Common myeloid progenitor, CD34-positive (primary cell): ENCODE results near the gene EXOC2.

Source experiments
- CTCF ChIA-PET: fragments of 350-600 bp; sonication (Branson Sonifier 250); formaldehyde crosslinking; loops from one replicate; lab custom pipeline; 2021; ENCODE audit warnings: antibody characterized with exemption; lab: Charles Lee
- POLR2A ChIA-PET: fragments of 350-600 bp; sonication (Branson Sonifier 250); formaldehyde crosslinking; loops from one replicate; lab custom pipeline; 2021; ENCODE audit warnings: antibody characterized with exemption; lab: Charles Lee
- DNase-seq, 3 donors: peaks; one replicate each; pipeline versions ENCODE4 v3.0.0 to v3.0.0-alpha.2; 2013
- H3K27ac ChIP-seq, 2 experiments: 1 replicate in 1 of 2; 2 replicates in 1 of 2; pipeline ENCODE4 v1.7.0; 2013; ENCODE audit warnings: inconsistent platforms in 2 of 2, low read length in 2 of 2, mild to moderate bottlenecking in 2 of 2, low read depth in 1 of 2, moderate library complexity in 1 of 2; ENCODE audit not compliant: severe bottlenecking in 2 of 2, insufficient read depth in 1 of 2, poor library complexity in 1 of 2
- H3K27me3 ChIP-seq, 5 experiments: replicated peaks in 2 of 5; 1 replicate in 3 of 5; 2 replicates in 2 of 5; pipeline versions ENCODE4 v1.6.1 to v1.7.0; 2013; ENCODE audit warnings: low read length in 4 of 5, mild to moderate bottlenecking in 2 of 5, moderate library complexity in 2 of 5, inconsistent platforms in 1 of 5; ENCODE audit not compliant: insufficient read depth in 5 of 5, control insufficient read depth in 4 of 5
- H3K36me3 ChIP-seq, 4 experiments: 1 replicate in 2 of 4; 2 replicates in 2 of 4; pipeline versions ENCODE4 v1.6.1 to v1.7.0; 2013; ENCODE audit warnings: low read length in 3 of 4, control low read depth in 1 of 4, mild to moderate bottlenecking in 1 of 4; ENCODE audit not compliant: control insufficient read depth in 4 of 4, insufficient read depth in 4 of 4
- H3K4me1 ChIP-seq, 4 experiments: 1 replicate in 3 of 4; 2 replicates in 1 of 4; pipeline versions ENCODE4 v1.6.1 to v1.7.1; 2013; ENCODE audit warnings: low read length in 3 of 4, mild to moderate bottlenecking in 3 of 4, control low read depth in 1 of 4, inconsistent platforms in 1 of 4, moderate library complexity in 1 of 4; ENCODE audit not compliant: control insufficient read depth in 4 of 4, insufficient read depth in 4 of 4; ENCODE audit errors: control extremely low read depth in 1 of 4
- H3K4me3 ChIP-seq, 7 experiments: 1 replicate in 4 of 7; 2 replicates in 3 of 7; pipeline versions ENCODE4 v1.5.1 to v1.7.0; 2013; ENCODE audit warnings: mild to moderate bottlenecking in 7 of 7, low read length in 6 of 7, moderate library complexity in 6 of 7, inconsistent platforms in 2 of 7, low read depth in 2 of 7, control low read depth in 1 of 7; ENCODE audit not compliant: insufficient read depth in 4 of 7, control insufficient read depth in 1 of 7; ENCODE audit errors: extremely low read depth in 1 of 7
- H3K9me3 ChIP-seq, 5 experiments: 1 replicate in 4 of 5; 2 replicates in 1 of 5; pipeline versions ENCODE4 v1.6.1 to v1.7.1; 2013; ENCODE audit warnings: low read length in 4 of 5, mild to moderate bottlenecking in 2 of 5, inconsistent platforms in 1 of 5, low read depth in 1 of 5, moderate library complexity in 1 of 5; ENCODE audit not compliant: control insufficient read depth in 4 of 5, insufficient read depth in 2 of 5; ENCODE audit errors: control extremely low read depth in 1 of 5
- WGBS: methylation state at CpG from one replicate; pipeline ENCODE4 v1.1.5; 2013; ENCODE audit not compliant: insufficient coverage; 5-methylcytosine and 5-hydroxymethylcytosine counted together

Gene EXOC2

DNA sequence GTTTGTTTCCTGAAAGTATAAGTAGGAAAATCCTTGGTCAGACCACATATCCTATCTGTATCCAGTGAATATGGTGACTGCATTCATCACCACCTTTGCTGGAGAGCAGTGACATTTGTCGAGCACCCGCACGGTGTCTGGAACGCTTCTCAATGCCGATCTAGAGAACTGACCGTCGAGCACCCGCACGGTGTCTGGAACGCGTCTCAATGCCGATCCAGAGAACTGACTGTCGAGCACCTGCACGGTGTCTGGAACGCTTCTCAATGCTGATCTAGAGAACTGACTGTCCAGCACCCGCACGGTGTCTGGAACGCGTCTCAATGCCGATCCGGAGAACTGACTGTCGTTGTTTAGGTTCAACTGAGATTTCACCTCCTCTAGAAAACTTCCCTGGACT, 103.8 kb downstream of the EXOC2 start:
- ChIA-PET CTCF (no interaction called here), POLR2A (no interaction called here)
- no peaks in the 10 kb centered on the region for H3K4me1 ChIP-seq
- H3K27ac ChIP-seq = no peak overlapping the region
- no peak overlapping the region for H3K4me3 ChIP-seq
- no peak for DNase-seq
- H3K27me3 ChIP-seq = no peaks in the 10 kb centered on the region
- 99% methylated on average over 22 of the region's 22 CpGs for WGBS
- peaks cover 3 to 25% (median 17%) of the 10 kb centered on the region in 4 experiments for H3K36me3 ChIP-seq
- no peaks in the 10 kb centered on the region for H3K9me3 ChIP-seq

DNA sequence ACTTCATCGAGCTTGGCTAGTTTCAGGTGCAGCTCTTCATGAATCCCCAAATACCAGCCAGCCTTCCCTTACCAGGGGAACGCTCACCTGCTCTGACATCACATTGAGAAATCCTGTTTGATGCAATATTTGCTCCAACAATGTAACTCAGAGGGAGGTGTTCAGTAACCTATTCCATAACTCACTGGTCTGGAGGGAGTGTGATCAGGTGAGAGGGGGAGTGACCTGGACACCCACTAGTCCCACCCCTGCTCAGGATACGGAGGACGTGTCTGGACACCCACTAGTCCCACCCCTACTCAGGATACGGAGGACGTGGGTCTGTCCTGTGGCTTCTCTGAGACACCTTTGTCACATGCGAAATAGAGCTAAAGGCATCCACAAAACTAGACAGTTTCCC, 106.4 kb downstream of the EXOC2 start:
- Histone ChIP-seq H3K27ac (no peak overlapping the region), H3K27me3 (no peaks in the 10 kb centered on the region), H3K9me3 (no peaks in the 10 kb centered on the region), H3K36me3 (peaks cover 0 to 16% (median 8%) of the 10 kb centered on the region in 4 experiments), H3K4me1 (no peaks in the 10 kb centered on the region), H3K4me3 (no peak overlapping the region)
- POLR2A ChIA-PET = no interaction called here
- no peak for DNase-seq
- CTCF ChIA-PET = no interaction called here
- 96% methylated on average over 5 of the region's 7 CpGs for WGBS

DNA sequence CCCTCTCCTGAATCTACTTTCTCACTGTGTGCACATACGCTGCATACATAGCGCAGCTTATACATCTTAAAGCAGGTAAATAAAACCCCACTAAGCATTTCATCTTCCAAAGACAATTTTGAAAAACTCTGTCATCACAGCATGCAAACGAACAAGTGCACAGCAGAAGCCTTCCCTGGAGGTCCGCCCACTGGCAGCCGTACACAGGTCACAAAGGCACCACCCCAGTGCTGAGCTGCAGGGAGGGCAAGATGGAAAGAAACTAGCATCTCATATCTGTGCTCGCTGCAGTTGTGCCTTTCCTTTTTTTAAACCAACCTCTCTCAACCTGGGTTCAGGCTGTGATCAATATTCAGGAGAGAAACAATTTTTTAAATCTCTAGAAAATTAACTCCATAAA, 109.3 kb downstream of the EXOC2 start:
- ChIA-PET CTCF (interaction anchor here (0.8 to 2.4 kb wide), 2 partner anchors 10 to 853 kb away, joined by 3 to 11 read pairs; no protein-coding TSS in a partner anchor), POLR2A (no interaction called here)
- WGBS = 96% methylated on average over 4 of the region's 6 CpGs
- Histone ChIP-seq H3K27me3 (no peaks in the 10 kb centered on the region), H3K4me3 (no peak overlapping the region), H3K36me3 (peaks cover 0 to 4% (median under 1%) of the 10 kb centered on the region in 4 experiments), H3K4me1 (no peaks in the 10 kb centered on the region), H3K27ac (no peak overlapping the region), H3K9me3 (no peaks in the 10 kb centered on the region)
- no peak for DNase-seq

DNA sequence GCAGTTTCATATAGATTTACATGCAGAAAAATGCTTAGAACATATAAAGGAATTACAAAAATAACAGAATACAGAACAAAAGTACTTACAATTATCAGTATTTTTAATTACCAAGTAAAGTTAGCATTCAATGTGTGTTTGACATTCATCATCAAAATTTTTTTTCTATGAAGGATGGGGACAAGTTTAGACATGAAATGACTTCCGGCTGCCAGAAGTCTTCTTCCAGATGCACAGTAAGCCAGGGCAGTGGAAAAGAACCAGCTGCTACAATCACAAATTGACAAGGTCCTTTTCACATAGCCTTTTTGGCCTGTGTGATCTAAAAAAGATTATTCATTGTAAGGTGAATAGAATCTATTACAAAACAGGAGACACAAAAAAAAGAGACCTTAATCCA, 109.8 kb downstream of the EXOC2 start:
- CTCF ChIA-PET = interaction anchor here (0.8 to 1.0 kb wide), 2 partner anchors 10 to 854 kb away, joined by 3 read pairs; no protein-coding TSS in a partner anchor
- POLR2A ChIA-PET = no interaction called here

DNA sequence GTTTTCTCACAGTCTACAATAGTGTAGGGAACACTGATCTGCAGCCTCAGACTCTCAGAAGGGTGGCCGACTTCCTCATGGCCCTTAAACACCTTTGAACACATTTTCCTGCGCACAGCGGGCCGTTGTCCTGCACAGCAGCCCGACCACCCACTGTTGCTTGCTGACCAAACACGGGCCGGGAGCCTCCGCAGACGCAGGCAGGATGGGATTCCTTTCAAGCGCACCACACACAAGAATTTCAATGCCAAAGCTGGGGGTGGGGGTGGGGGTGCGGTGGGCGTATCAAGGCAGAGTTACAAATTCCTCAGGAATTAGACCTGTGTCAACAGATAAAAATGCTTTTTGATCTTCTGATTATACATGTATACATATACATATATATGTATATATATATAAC, 110.6 kb downstream of the EXOC2 start:
- H3K36me3 ChIP-seq = peaks cover 0 to 4% (median 0%) of the 10 kb centered on the region in 4 experiments
- H3K27me3 ChIP-seq = no peaks in the 10 kb centered on the region
- DNase-seq = no peak
- ChIA-PET CTCF (interaction anchor here (1.0 kb wide), 1 partner anchor 11 kb away, joined by 3 read pairs; no protein-coding TSS in a partner anchor), POLR2A (no interaction called here)
- H3K4me1 ChIP-seq = no peaks in the 10 kb centered on the region
- no peak overlapping the region for H3K4me3 ChIP-seq
- WGBS = 98% methylated on average over 9 of the region's 12 CpGs
- no peaks in the 10 kb centered on the region for H3K9me3 ChIP-seq
- no peak overlapping the region for H3K27ac ChIP-seq

More for the DNA sequence above, 109.8 kb downstream of the EXOC2 start:
- H3K9me3 ChIP-seq = no peaks in the 10 kb centered on the region
- peaks cover 0 to 4% (median 0%) of the 10 kb centered on the region in 4 experiments for H3K36me3 ChIP-seq
- no peaks in the 10 kb centered on the region for H3K4me1 ChIP-seq
- no peak overlapping the region for H3K27ac ChIP-seq
- DNase-seq = no peak
- no peak overlapping the region for H3K4me3 ChIP-seq
- no CpG with 5 or more reads among the region's 1 CpG for WGBS
- no peaks in the 10 kb centered on the region for H3K27me3 ChIP-seq

DNA sequence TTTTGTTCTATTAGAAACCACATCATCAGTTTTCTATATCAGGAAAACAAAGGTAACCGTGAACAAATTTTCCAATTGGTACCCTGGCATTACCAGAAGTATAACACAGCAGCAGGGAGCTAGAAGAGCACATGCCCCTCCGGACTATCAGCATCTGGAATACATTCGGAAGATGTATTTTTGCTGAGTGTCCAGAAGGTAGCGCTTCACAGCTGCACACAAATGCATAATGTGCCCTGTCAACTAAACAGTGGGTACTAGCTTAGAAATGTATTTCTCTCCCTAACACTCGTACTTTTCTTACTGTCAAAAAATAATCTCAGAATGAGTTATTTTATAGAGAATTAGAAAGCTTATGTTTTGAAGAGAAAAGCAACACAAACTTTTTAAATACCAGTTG, 113.6 kb downstream of the EXOC2 start:
- H3K9me3 ChIP-seq = peaks cover 0 to 11% (median 7%) of the 10 kb centered on the region in 5 experiments
- ChIA-PET CTCF (no interaction called here), POLR2A (no interaction called here)
- H3K4me3 ChIP-seq = no peak overlapping the region
- H3K27ac ChIP-seq = no peak overlapping the region
- WGBS = 93% methylated on average over 3 of the region's 5 CpGs
- no peaks in the 10 kb centered on the region for H3K4me1 ChIP-seq
- H3K27me3 ChIP-seq = no peaks in the 10 kb centered on the region
- peaks cover 0 to 17% (median 5%) of the 10 kb centered on the region in 4 experiments for H3K36me3 ChIP-seq
- DNase-seq = no peak

DNA sequence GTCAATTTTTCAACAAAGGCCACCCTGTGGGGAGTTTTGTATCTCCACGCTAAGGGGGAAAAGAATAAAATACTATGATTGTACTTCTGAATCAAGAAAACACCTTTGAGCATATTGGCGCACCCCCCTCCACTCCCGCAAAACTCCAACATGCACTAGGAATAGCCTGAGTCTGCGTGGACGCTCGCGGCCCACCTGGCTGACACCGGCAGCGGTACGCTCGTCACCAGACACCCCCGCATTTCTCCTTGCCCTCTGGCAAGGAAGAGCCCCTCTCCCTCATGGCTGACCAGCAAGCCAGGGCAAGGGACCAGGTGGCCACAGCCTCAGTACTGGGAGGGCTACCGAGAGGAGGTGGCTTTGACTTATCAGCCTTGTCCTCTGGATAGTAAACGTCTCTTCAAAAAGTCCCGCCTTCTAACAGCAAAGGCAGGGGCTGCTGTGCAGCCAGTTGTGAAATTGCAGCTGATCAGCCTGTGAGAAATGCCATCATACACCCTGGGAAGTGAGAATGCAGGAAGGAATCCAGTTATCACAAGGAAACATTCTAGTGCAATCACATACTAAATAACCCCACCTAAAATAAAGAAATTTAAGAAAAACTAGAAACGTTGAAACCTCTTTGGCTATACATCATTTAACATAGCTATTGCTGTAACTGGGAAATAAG, 120.2 kb downstream of the EXOC2 start:
- H3K4me3 ChIP-seq = no peak overlapping the region
- ChIA-PET CTCF (no interaction called here), POLR2A (no interaction called here)
- DNase-seq = no peak
- no peaks in the 10 kb centered on the region for H3K27me3 ChIP-seq
- H3K9me3 ChIP-seq = peaks cover 0 to 11% (median 7%) of the 10 kb centered on the region in 5 experiments
- WGBS = 91% methylated on average over 11 of the region's 16 CpGs
- no peaks in the 10 kb centered on the region for H3K4me1 ChIP-seq
- peaks cover 0 to 32% (median 20%) of the 10 kb centered on the region in 4 experiments for H3K36me3 ChIP-seq
- no peak overlapping the region for H3K27ac ChIP-seq
